ENCODE results near the gene FOXP1. TPM values are rescaled to one million over a fixed set of nuclear protein-coding genes. Genes with fewer than 3 reads are reported as not detected.

FOXP1 gene
- total RNA-seq, 1 donor = 55.7 TPM

DNA sequence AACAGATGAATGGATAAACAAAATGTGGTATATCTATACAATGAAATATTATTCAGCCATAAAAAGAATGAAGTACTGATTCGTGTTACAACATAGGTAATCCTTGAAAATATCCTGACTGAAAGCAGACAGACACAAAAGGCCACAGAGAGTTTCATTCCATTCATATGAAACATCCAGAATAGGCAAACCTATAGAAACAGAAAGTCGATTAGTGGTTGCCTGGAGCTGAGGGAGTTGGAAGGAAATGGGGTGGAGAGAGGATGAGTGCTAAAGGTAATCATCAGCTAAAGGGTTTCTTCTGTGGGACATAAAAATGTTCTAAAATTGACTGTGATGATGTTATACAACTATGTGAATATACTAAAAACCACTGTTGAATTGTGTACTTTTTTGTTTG lies 22.9 kb downstream of the FOXP1 start:
- TF ChIP-seq CTCF (IDR thresholded peaks at IDR 0.05; ENCODE audit: insufficient read depth, low read depth, low read length) = no peak
- DNase-seq (ENCODE audit: low read depth) = no peak
- no peak overlapping the region for H3K4me3 ChIP-seq (ENCODE audit: low read depth, low read length)

GRCh38 chr3:71559578-71560162 lies 23.9 kb downstream of the FOXP1 start:
- TF ChIP-seq CTCF (IDR thresholded peaks at IDR 0.05; ENCODE audit: insufficient read depth, low read depth, low read length) = no peak
- no peak overlapping the region for H3K4me3 ChIP-seq (ENCODE audit: low read depth, low read length)
- no peak for DNase-seq (ENCODE audit: low read depth)

GRCh38 chr3:71559021-71559420 lies 24.5 kb downstream of the FOXP1 start:
- no peak overlapping the region for H3K4me3 ChIP-seq (ENCODE audit: low read depth, low read length)
- DNase-seq (ENCODE audit: low read depth) = no peak
- no peak for TF ChIP-seq CTCF (IDR thresholded peaks at IDR 0.05; ENCODE audit: insufficient read depth, low read depth, low read length)

DNA sequence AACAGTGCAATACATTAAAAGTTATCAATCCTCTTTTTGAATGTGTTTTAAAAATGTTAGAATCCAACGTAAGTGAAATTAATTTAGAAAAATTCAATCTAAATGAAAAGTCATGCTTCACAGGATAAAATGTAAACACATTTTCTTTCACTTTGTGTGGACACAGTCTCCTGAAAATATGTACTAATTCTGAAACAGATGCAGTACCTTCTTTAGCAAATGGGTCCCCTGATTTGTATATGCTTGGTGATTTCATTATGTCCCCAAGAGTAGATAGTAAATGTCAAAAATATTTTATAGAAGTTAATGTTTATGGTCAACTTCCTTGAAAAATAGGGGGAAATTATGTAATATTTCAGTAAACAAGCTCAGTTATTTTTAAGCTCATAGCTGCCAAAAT lies 28.9 kb downstream of the FOXP1 start:
- no peak overlapping the region for H3K4me3 ChIP-seq (ENCODE audit: low read depth, low read length)
- DNase-seq (ENCODE audit: low read depth) = no peak
- TF ChIP-seq CTCF (IDR thresholded peaks at IDR 0.05; ENCODE audit: insufficient read depth, low read depth, low read length) = no peak

GRCh38 chr3:71551311-71551919 lies 32.1 kb downstream of the FOXP1 start:
- DNase-seq (ENCODE audit: low read depth) = peak; percentile 45
- TF ChIP-seq CTCF (IDR thresholded peaks at IDR 0.05; ENCODE audit: insufficient read depth, low read depth, low read length) = no peak
- H3K4me3 ChIP-seq (ENCODE audit: low read depth, low read length) = no peak overlapping the region

DNA sequence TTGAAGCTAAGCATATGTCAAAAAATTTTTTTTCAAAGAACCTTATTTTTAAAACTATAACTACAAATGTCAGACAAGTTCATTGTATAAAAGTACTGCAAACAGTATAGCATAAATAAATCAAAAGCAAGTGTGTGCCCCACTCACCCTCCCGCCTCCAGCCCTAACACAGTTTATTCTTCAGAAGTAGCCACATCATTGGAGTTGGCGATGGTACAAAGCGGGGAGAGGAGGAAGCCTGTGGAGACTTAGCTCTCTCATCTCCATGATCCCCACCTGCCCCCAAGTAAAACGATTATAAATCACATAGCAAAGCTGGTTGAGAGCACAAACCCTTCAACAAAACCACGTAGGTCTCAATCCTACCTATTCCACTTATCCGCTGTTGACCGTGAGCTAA lies 33.6 kb downstream of the FOXP1 start:
- no peak for DNase-seq (ENCODE audit: low read depth)
- TF ChIP-seq CTCF (IDR thresholded peaks at IDR 0.05; ENCODE audit: insufficient read depth, low read depth, low read length) = no peak
- H3K4me3 ChIP-seq (ENCODE audit: low read depth, low read length) = no peak overlapping the region
